Measurements from ENCODE around the gene RAB3A. TPM values are rescaled to one million over a fixed set of nuclear protein-coding genes. Genes with fewer than 3 reads are reported as not detected.

The RAB3A gene
- total and polyA plus RNA-seq, 9 of the 15 experiments (the other 6 are each of a cell fraction or from before 2014, with no cell fraction given): 0.17 to 5.1 (median 0.90) TPM; not detected in 1

DNA sequence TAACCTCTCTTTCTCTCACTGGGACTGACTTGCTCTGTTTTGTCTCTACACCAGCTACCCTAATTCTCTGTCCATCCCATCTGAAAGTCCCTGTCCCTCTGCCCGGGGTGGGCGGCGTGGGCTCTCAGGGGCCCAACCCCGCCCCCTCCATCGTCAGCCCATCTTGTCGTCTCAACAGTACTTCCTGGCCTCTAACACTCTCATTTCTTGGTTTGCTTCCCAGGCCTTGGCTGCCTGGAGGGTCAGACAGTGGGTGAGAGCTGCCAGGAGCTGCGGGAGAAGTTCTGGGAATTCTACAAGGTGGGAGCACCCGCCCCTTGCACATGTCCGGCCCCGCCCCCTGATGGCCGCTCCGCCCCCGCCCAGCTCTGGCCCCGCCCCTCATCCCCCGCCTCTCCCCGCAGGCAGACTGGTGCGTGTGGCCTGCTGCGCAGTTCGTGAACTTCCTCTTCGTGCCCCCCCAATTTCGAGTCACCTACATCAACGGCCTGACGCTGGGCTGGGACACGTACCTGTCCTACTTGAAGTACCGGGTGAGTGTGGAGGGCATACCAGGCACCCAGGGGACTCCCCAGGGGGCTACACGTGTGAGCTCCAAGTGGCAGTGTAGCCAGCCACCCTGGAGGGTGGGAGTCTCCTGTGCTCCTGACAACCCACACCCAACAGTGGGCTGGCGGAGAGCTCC lies 9.1 kb downstream of the RAB3A start (continued):
- TF ChIP-seq MAZ (CRISPR knock-in tag; conservative IDR thresholded peaks at IDR 0.05 in 1 of 2, IDR thresholded peaks at IDR 0.05 in 1 of 2) (0 out of 4 replicates have a peak, but pooled peaks of 1 of the 2 experiments have one; percentile 20), ZBTB7A (IDR thresholded peaks at IDR 0.05; ENCODE audit: borderline replicate concordance, control insufficient read depth, low read depth, low read length) (peak; percentile 43; the same call in 1 of the 2 replicates), SMARCC2 (IDR thresholded peaks at IDR 0.05; ENCODE audit: low read depth) (no peak), RUNX1 (IDR thresholded peaks at IDR 0.05; ENCODE audit: low read depth) (no peak), HDAC1 (IDR thresholded peaks at IDR 0.05) (peak in 1 of 2 experiments; percentile 47; a peak in 2 of 4 replicates), PHF8 (IDR thresholded peaks at IDR 0.05; ENCODE audit: borderline replicate concordance, low read length) (peak; percentile 22; the same call in 1 of the 2 replicates)
- TF ChIP-seq, protein P1, sequence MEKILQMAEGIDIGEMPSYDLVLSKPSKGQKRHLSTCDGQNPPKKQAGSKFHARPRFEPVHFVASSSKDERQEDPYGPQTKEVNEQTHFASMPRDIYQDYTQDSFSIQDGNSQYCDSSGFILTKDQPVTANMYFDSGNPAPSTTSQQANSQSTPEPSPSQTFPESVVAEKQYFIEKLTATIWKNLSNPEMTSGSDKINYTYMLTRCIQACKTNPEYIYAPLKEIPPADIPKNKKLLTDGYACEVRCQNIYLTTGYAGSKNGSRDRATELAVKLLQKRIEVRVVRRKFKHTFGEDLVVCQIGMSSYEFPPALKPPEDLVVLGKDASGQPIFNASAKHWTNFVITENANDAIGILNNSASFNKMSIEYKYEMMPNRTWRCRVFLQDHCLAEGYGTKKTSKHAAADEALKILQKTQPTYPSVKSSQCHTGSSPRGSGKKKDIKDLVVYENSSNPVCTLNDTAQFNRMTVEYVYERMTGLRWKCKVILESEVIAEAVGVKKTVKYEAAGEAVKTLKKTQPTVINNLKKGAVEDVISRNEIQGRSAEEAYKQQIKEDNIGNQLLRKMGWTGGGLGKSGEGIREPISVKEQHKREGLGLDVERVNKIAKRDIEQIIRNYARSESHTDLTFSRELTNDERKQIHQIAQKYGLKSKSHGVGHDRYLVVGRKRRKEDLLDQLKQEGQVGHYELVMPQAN (IDR thresholded peaks at IDR 0.05; ENCODE audit: borderline replicate concordance): peak; percentile 78
- TF ChIP-seq, protein P2, sequence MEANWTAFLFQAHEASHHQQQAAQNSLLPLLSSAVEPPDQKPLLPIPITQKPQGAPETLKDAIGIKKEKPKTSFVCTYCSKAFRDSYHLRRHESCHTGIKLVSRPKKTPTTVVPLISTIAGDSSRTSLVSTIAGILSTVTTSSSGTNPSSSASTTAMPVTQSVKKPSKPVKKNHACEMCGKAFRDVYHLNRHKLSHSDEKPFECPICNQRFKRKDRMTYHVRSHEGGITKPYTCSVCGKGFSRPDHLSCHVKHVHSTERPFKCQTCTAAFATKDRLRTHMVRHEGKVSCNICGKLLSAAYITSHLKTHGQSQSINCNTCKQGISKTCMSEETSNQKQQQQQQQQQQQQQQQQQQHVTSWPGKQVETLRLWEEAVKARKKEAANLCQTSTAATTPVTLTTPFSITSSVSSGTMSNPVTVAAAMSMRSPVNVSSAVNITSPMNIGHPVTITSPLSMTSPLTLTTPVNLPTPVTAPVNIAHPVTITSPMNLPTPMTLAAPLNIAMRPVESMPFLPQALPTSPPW (CRISPR knock-in tag; IDR thresholded peaks at IDR 0.05): peak; percentile 87
- TF ChIP-seq, protein P3, sequence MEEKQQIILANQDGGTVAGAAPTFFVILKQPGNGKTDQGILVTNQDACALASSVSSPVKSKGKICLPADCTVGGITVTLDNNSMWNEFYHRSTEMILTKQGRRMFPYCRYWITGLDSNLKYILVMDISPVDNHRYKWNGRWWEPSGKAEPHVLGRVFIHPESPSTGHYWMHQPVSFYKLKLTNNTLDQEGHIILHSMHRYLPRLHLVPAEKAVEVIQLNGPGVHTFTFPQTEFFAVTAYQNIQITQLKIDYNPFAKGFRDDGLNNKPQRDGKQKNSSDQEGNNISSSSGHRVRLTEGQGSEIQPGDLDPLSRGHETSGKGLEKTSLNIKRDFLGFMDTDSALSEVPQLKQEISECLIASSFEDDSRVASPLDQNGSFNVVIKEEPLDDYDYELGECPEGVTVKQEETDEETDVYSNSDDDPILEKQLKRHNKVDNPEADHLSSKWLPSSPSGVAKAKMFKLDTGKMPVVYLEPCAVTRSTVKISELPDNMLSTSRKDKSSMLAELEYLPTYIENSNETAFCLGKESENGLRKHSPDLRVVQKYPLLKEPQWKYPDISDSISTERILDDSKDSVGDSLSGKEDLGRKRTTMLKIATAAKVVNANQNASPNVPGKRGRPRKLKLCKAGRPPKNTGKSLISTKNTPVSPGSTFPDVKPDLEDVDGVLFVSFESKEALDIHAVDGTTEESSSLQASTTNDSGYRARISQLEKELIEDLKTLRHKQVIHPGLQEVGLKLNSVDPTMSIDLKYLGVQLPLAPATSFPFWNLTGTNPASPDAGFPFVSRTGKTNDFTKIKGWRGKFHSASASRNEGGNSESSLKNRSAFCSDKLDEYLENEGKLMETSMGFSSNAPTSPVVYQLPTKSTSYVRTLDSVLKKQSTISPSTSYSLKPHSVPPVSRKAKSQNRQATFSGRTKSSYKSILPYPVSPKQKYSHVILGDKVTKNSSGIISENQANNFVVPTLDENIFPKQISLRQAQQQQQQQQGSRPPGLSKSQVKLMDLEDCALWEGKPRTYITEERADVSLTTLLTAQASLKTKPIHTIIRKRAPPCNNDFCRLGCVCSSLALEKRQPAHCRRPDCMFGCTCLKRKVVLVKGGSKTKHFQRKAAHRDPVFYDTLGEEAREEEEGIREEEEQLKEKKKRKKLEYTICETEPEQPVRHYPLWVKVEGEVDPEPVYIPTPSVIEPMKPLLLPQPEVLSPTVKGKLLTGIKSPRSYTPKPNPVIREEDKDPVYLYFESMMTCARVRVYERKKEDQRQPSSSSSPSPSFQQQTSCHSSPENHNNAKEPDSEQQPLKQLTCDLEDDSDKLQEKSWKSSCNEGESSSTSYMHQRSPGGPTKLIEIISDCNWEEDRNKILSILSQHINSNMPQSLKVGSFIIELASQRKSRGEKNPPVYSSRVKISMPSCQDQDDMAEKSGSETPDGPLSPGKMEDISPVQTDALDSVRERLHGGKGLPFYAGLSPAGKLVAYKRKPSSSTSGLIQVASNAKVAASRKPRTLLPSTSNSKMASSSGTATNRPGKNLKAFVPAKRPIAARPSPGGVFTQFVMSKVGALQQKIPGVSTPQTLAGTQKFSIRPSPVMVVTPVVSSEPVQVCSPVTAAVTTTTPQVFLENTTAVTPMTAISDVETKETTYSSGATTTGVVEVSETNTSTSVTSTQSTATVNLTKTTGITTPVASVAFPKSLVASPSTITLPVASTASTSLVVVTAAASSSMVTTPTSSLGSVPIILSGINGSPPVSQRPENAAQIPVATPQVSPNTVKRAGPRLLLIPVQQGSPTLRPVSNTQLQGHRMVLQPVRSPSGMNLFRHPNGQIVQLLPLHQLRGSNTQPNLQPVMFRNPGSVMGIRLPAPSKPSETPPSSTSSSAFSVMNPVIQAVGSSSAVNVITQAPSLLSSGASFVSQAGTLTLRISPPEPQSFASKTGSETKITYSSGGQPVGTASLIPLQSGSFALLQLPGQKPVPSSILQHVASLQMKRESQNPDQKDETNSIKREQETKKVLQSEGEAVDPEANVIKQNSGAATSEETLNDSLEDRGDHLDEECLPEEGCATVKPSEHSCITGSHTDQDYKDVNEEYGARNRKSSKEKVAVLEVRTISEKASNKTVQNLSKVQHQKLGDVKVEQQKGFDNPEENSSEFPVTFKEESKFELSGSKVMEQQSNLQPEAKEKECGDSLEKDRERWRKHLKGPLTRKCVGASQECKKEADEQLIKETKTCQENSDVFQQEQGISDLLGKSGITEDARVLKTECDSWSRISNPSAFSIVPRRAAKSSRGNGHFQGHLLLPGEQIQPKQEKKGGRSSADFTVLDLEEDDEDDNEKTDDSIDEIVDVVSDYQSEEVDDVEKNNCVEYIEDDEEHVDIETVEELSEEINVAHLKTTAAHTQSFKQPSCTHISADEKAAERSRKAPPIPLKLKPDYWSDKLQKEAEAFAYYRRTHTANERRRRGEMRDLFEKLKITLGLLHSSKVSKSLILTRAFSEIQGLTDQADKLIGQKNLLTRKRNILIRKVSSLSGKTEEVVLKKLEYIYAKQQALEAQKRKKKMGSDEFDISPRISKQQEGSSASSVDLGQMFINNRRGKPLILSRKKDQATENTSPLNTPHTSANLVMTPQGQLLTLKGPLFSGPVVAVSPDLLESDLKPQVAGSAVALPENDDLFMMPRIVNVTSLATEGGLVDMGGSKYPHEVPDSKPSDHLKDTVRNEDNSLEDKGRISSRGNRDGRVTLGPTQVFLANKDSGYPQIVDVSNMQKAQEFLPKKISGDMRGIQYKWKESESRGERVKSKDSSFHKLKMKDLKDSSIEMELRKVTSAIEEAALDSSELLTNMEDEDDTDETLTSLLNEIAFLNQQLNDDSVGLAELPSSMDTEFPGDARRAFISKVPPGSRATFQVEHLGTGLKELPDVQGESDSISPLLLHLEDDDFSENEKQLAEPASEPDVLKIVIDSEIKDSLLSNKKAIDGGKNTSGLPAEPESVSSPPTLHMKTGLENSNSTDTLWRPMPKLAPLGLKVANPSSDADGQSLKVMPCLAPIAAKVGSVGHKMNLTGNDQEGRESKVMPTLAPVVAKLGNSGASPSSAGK (IDR thresholded peaks at IDR 0.05): no peak
- TF ChIP-seq, protein P4, sequence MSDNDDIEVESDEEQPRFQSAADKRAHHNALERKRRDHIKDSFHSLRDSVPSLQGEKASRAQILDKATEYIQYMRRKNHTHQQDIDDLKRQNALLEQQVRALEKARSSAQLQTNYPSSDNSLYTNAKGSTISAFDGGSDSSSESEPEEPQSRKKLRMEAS (CRISPR knock-in tag; IDR thresholded peaks at IDR 0.05): no peak
